ENCODE data around the gene ERBB3.

DNA sequence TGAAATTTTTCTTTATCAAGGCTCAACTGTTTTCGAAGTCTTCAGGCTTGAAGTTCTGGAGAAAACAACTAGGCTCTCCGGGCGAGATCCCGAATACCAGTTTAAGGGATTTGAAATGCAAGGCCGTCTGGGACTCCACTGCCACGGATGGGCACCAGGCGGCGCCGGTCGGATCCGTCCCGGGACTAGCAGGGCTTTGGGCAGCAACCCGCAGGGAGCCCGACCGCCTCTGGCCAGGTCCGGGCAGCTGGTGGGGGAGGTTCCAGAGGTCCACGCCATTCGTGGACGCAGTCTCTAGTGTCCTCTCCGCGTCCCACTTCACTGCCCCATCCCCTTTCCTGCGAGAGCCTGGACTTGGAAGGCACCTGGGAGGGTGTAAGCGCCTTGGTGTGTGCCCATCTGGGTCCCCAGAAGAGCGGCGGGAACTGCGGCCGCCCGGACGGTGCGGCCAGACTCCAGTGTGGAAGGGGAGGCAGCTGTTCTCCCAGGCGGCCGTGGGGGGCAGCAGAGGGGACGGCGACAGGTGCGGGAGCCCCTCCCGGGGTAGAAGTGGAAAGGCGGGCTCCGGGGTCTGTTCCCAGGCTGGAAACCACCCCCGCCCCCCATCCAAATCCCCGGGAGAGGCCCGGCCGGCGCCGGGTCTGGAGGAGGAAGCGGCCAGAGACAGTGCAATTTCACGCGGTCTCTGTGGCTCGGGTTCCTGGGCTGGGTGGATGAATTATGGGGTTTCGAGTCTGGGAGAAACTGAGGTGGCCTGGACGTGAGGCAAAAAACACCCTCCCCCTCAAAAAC lies 838 bp upstream of the ERBB3 start:
- TF ChIP-seq, protein P1, sequence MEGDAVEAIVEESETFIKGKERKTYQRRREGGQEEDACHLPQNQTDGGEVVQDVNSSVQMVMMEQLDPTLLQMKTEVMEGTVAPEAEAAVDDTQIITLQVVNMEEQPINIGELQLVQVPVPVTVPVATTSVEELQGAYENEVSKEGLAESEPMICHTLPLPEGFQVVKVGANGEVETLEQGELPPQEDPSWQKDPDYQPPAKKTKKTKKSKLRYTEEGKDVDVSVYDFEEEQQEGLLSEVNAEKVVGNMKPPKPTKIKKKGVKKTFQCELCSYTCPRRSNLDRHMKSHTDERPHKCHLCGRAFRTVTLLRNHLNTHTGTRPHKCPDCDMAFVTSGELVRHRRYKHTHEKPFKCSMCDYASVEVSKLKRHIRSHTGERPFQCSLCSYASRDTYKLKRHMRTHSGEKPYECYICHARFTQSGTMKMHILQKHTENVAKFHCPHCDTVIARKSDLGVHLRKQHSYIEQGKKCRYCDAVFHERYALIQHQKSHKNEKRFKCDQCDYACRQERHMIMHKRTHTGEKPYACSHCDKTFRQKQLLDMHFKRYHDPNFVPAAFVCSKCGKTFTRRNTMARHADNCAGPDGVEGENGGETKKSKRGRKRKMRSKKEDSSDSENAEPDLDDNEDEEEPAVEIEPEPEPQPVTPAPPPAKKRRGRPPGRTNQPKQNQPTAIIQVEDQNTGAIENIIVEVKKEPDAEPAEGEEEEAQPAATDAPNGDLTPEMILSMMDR (IDR thresholded peaks at IDR 0.05) = peak; percentile 19 to 88 (median 68)
- TF ChIP-seq POLR2A (IDR thresholded peaks at IDR 0.05) = peak; percentile 54 to 57

Measured in Peyer's patch (tissue), 4 donors.